Left forelimb (tissue), 1 donor: Measurements from ENCODE around the gene ELFN1.

Source experiments
- DNase-seq: peaks from one replicate; pipeline ENCODE4 v3.0.0-alpha.2; 2018; ENCODE audit warnings: low spot score

The ELFN1 gene

DNA sequence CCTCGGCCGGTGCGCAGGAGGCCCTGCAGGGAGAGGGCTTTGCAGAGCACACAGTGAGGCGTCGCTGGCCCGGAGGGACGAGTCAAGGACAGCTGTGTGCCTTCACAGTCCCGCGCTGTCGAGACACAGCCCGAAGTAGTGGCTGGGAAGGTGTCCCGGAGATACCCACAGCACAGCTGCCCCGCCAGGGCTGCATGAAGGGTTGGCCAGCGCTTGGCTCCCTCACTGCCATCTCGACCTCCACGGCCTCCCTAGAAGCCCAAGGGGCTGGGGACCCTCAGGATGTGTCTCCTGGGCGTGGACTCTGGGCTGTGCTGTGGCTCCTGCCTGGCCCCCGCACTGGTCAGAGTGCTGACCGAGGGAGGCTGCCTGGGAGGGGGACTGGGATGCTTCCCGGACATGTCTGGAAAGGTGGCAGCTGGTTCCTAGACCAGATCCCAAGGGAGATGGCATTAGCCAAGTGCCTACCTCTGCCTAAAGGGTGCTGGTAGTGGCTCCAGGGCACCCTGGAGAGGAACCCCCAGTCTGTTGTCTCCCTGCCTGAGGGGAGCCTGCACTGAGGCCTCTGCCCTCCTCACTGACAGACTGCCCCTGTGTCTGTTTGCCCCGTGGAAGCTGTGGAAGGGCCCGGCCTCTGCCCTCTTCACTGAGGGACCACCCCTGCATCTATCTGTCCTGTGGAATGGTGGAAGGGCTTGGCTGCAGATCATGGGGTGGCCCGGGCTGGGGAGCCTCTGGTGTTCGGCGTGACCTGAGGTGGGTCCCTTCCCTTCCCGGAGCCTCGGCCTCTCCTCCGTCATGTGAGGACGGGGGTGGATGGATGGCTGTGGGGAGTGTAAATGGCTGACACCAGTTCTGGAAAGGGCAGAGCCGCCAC lies 5.8 kb downstream of the ELFN1 start:
- peak; percentile 47 for DNase-seq

- peak; percentile 40 for DNase-seq
Observed at GRCh38 chr7:1676550-1677078, 6.5 kb downstream of the ELFN1 start.

- DNase-seq = peak; percentile 34
Observed at GRCh38 chr7:1677206-1678080, 7.4 kb downstream of the ELFN1 start.

DNA sequence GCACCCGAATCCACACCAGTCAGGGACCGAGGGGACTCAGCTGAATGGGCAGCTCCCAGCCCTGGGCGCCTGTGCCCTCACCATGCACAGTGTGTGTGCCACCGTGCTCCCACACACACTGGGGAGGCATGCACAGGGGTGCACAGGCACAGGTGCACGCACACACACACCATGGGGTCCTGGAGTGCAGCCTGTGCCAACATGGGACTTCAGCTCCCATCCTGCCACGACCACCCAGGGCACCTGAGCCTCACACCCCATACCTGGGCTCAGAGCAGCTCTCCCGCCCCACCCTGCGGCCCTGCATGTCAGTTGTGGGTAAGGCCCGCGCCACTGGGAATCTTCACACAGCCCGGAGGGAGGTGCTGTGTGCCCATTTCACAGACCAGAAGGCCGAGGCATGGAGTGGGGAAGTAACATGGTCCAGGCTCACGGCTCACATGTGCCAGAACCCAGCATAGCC lies 8.0 kb downstream of the ELFN1 start:
- peak; percentile 53 for DNase-seq

- peak; percentile 40 for DNase-seq
Observed at GRCh38 chr7:1678571-1679325, 8.7 kb downstream of the ELFN1 start.

DNA sequence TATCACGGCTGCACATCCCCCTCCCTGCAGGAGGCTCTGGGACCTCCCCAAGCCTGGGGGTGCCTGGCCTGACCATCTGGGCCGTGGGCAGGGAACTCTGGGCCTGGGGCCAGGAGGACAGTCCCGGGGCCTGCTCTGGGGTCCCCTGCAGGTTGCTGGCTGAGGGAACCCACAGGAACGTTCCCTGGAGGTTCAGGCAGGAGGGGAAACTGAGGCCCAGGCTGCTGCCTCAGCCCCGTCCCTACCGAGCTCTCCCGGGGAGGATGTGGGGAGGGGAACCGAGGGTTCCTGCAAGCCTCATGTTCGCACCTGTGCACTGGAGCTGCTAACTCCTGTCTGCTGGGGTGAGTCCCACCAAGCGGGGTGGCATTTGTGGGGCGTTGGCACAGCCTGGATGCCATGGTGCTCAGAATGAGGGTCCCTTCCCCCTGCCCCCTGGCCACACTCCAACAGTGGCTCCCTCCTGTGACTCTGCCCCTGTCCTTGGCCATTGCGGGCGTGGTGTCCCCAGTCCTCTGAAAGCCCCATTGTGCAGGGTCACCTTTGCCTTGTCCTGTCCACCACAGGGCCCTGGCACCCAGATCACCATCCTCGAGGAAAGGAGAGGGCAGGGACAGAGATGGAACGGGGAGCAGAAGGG lies 9.4 kb downstream of the ELFN1 start:
- peak; percentile 57 for DNase-seq

GRCh38 chr7:1679966-1680730 lies 10.1 kb downstream of the ELFN1 start:
- DNase-seq = peak; percentile 47

DNA sequence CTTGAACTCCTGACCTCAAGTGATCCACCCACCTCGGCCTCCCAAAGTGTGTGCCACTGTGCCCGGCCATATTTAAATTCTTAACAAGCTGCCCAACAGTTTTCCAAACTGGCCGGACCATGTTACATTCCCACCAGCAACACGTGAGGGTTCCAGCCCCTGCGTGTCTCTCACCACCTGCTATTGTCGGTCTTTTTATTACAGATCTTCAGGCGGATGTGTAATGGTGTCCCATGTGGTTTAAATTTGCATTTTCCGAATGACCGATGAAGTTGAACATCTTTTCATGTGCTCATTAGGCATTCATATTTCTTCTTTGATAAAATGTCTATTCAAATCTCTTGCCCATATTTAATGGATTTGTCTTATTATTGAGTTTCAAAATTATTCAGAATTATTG lies 11.5 kb downstream of the ELFN1 start:
- no peak for DNase-seq

GRCh38 chr7:1685000-1685624 lies 15.0 kb downstream of the ELFN1 start:
- DNase-seq = no peak

GRCh38 chr7:1688542-1688941 lies 18.5 kb downstream of the ELFN1 start:
- DNase-seq = no peak

DNA sequence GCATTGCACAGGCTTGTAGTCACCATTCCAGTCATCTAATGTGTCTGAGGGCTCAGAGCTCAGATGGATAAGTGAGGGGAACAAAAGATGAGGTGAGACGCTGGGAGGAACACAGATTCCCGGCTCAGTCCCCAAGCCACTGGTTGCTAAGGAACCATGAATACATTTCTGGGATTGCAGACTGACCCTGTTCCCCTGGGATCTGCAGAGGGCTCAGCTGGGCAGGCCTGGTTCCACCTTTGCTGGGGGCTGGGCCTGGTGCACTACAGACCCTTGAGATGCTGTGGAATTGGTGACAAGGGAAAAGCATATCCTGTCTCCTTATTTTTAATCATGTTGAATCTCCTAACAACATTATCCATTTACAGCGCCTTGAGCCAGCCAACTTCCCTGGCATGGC lies 19.2 kb downstream of the ELFN1 start:
- DNase-seq = no peak

- no peak for DNase-seq
Observed at GRCh38 chr7:1690359-1690958, 20.4 kb downstream of the ELFN1 start.

DNA sequence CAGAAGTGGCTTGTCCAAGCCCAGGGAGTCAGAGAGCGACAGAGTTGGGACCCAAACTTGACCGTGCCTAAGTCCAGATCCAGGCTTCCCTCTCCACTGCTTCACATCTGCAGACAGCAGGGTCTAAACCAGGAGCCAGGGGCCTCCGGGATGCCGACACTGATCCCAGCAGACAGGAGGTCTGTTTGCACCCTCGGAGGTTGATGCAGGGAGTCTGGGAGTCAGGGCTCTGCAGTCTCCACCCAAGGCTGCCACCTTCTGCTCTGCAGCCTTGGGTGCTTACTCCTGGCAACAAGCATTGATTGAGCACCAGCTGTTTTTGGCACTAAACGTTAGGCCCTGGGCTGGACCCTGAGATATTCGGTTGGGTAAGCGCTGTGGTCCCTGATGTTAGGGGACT lies 21.0 kb downstream of the ELFN1 start:
- peak; percentile 37 for DNase-seq

DNA sequence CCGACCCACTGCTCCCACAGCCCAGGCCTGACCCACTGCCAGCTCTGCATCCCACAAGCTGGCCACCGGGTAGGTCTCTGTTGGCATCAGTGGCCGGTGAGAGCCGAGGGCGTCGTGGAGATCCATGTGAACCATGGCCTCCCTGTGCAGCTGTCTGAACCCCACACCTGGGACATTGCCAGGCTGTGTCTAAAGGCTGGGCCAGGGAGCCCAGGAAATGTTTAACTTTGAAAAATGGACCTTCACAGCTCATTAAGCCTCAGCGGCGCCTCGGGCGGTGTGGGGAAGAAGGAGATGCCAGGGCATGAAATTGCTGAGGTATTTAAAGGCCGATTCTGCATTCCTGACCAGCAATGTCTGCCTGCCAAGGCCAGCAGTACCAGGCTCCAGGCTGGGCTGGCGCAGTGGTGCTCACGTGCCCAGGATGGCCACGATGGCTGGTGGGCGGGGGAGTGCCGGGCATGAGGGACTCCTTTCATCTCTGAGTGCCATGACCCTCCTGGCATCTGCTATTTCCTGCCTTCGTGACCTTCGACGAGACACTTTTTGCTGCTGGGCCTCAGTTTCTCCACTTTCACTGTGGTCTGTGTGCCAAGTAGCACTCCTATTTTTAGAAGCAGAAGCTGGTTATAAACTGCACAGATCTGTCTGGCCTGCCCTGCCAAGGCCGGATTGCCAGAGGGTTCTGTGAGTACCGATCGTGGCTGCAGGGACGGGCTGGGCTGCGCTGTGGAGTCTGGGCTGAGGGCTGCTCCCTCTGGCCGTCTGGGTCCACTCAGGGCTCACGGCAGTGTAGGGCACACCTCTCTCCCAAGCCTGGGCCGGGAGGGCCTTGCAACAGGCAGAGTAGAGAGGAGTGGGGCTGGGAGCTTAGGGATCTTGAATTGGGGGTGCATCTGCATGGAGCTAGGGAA lies 21.8 kb downstream of the ELFN1 start:
- peak; percentile 53 for DNase-seq

- peak; percentile 37 for DNase-seq
Observed at GRCh38 chr7:1692515-1693418, 22.7 kb downstream of the ELFN1 start.

- peak; percentile 61 for DNase-seq
Observed at GRCh38 chr7:1693419-1693990, 23.4 kb downstream of the ELFN1 start.

DNA sequence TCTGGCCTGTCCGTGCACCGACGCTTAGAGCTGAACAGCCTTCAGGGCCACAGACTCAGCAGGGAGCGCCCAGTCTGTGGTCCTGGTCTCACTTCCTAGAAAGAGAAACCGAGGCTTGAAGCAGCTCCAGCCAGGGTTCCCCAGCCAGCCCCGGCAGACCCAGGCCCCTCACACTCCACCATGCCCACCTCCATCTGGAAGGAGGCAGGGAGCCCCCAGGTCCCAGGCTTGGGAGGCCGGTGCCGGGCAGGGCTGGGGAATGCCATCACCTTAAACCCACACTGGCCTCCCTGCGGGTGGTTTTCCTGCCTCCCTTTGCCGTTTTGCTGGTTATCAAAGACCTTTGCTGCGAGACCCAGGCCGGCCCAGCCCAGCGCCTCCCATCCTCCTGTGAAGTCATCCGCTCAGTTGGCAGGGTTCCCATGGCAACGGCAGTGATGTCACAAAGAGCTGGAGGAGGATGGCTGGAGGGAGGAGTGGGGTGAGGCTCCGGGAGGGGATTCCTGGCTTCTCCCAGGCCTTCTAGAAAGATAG lies 24.0 kb downstream of the ELFN1 start:
- peak; percentile 75 for DNase-seq
